Esophagus muscularis mucosa (tissue), 4 donors: ENCODE data around the gene ADAM19. TPM values are rescaled to one million over a fixed set of nuclear protein-coding genes. Genes with fewer than 3 reads are reported as not detected.

Experiments
- DNase-seq: peaks from one replicate; pipeline ENCODE4 v3.0.0-alpha.2; 2017; ENCODE audit errors: extremely low spot score
- H3K27ac ChIP-seq, 4 donors: fragments of 200-600 bp; sonication (generic); replicated peaks in 1 of 4; 1 replicate in 3 of 4; 2 replicates in 1 of 4; pipeline ENCODE4 v1.5.1; 2016 to 2019; ENCODE audit warnings: mild to moderate bottlenecking in 1 of 4
- H3K27me3 ChIP-seq, 4 donors: fragments of 200-600 bp; sonication (generic); one replicate each; pipeline versions ENCODE4 v1.5.1 to v1.6.0; 2016 to 2019
- H3K36me3 ChIP-seq, 4 donors: fragments of 200-600 bp; sonication (generic); one replicate each; pipeline ENCODE4 v1.5.1; 2016 to 2019
- H3K4me1 ChIP-seq, 4 donors: fragments of 200-600 bp; sonication (generic); one replicate each; pipeline ENCODE4 v1.5.1; 2016 to 2019
- H3K4me3 ChIP-seq, 4 donors: fragments of 200-600 bp; sonication (generic); 1 replicate in 2 of 4; 2 replicates in 2 of 4; pipeline ENCODE4 v1.5.1; 2016 to 2019; ENCODE audit warnings: mild to moderate bottlenecking in 4 of 4, moderate library complexity in 1 of 4
- H3K9me3 ChIP-seq, 4 donors: fragments of 200-600 bp; sonication (generic); 1 replicate in 3 of 4; 2 replicates in 1 of 4; pipeline ENCODE4 v1.5.1; 2016 to 2019
- EP300 ChIP-seq: sonication (generic); formaldehyde crosslinking; IDR thresholded peaks from one replicate; pipeline ENCODE4 v1.6.1; 2017; ENCODE audit warnings: antibody characterized with exemption
- POLR2A ChIP-seq: fragments of 450-650 bp; IDR thresholded peaks from one replicate; pipeline ENCODE4 v1.6.1; 2017; ENCODE audit warnings: antibody characterized with exemption, moderate library complexity, mild to moderate bottlenecking, low read depth
- POLR2AphosphoS5 ChIP-seq, 2 donors: sonication (generic); formaldehyde crosslinking; IDR thresholded peaks; one replicate each; pipeline ENCODE4 v1.6.1; 2017; ENCODE audit warnings: antibody characterized with exemption in 2 of 2
- WGBS: methylation state at CpG from one replicate; pipeline ENCODE4 v1.1.5; 2018; 5-methylcytosine and 5-hydroxymethylcytosine counted together
- intact Hi-C: fragments of 100-400 bp; cut with DNase I; formaldehyde crosslinking; loops from one replicate; pipeline ENCODE4 v1.15.1; 2023
- total RNA-seq, 4 donors: library from RNA; depleted of rRNA; stranded (reverse); fragments of >200 nt; gene quantifications; one replicate each; pipeline versions ENCODE4 v1.1.0 to v1.2.1, GENCODE V29; 2016
- TF ChIP-seq, protein P1 (sequence below), 3 experiments: fragments of 200-600 bp in 2 of 3; fragments of 450-650 bp in 1 of 3; sonication (generic) in 2 of 3; IDR thresholded peaks; one replicate each; pipeline ENCODE4 v1.5.1; 2017 to 2019; ENCODE audit warnings: antibody characterized with exemption in 3 of 3, mild to moderate bottlenecking in 2 of 3, moderate library complexity in 1 of 3

The ADAM19 gene
- total RNA-seq, 4 donors from 2014 or later: 25.0 to 43.6 (median 28.1) TPM

- peak; percentile 80 to 91 for TF ChIP-seq POLR2AphosphoS5 (IDR thresholded peaks at IDR 0.05)
- TF ChIP-seq, protein P1, sequence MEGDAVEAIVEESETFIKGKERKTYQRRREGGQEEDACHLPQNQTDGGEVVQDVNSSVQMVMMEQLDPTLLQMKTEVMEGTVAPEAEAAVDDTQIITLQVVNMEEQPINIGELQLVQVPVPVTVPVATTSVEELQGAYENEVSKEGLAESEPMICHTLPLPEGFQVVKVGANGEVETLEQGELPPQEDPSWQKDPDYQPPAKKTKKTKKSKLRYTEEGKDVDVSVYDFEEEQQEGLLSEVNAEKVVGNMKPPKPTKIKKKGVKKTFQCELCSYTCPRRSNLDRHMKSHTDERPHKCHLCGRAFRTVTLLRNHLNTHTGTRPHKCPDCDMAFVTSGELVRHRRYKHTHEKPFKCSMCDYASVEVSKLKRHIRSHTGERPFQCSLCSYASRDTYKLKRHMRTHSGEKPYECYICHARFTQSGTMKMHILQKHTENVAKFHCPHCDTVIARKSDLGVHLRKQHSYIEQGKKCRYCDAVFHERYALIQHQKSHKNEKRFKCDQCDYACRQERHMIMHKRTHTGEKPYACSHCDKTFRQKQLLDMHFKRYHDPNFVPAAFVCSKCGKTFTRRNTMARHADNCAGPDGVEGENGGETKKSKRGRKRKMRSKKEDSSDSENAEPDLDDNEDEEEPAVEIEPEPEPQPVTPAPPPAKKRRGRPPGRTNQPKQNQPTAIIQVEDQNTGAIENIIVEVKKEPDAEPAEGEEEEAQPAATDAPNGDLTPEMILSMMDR (IDR thresholded peaks at IDR 0.05): no peak
- Histone ChIP-seq H3K36me3 (peaks cover 0 to 33% (median 9%) of the 10 kb centered on the region in 4 donors), H3K4me3 (no peak overlapping the region), H3K9me3 (no peaks in the 10 kb centered on the region), H3K27ac (peak overlapping the region; percentile 86 to 90 (median 88)), H3K4me1 (peaks cover 35 to 84% (median 72%) of the 10 kb centered on the region in 4 donors), H3K27me3 (no peaks in the 10 kb centered on the region)
- intact Hi-C loops: no loop called here
- DNase-seq: peak; percentile 98
- WGBS: 25% methylated on average over 2 of the region's 9 CpGs
Measured at GRCh38 chr5:157511651-157512644, 63.6 kb downstream of the ADAM19 start.

- no peak for TF ChIP-seq POLR2AphosphoS5 (IDR thresholded peaks at IDR 0.05)
- TF ChIP-seq EP300: no peak
- TF ChIP-seq, protein P1 (IDR thresholded peaks at IDR 0.05): no peak
- TF ChIP-seq POLR2A: no peak
- Histone ChIP-seq H3K27me3 (no peaks in the 10 kb centered on the region), H3K27ac (peak overlapping the region; percentile 86 to 90 (median 88)), H3K4me3 (no peak overlapping the region), H3K9me3 (no peaks in the 10 kb centered on the region), H3K36me3 (peaks cover 6 to 45% (median 10%) of the 10 kb centered on the region in 4 donors), H3K4me1 (peaks cover 31 to 75% (median 63%) of the 10 kb centered on the region in 4 donors)
- 86% methylated on average over 5 of the region's 5 CpGs for WGBS
- intact Hi-C loops: no loop called here
- DNase-seq: no peak
Measured at GRCh38 chr5:157510682-157511081, 64.9 kb downstream of the ADAM19 start.

- Histone ChIP-seq H3K4me3 (no peak overlapping the region), H3K27ac (peak overlapping the region; percentile 37 to 90 (median 73)), H3K27me3 (no peaks in the 10 kb centered on the region), H3K9me3 (no peaks in the 10 kb centered on the region), H3K4me1 (peaks cover 31 to 64% (median 52%) of the 10 kb centered on the region in 4 donors), H3K36me3 (peaks cover 7 to 55% (median 17%) of the 10 kb centered on the region in 4 donors)
- no peak for DNase-seq
- TF ChIP-seq, protein P1 (IDR thresholded peaks at IDR 0.05): no peak
- no peak for TF ChIP-seq POLR2A
- TF ChIP-seq POLR2AphosphoS5 (IDR thresholded peaks at IDR 0.05): no peak
- intact Hi-C loops: no loop called here
Measured at GRCh38 chr5:157509587-157509986, 66.0 kb downstream of the ADAM19 start.

DNA sequence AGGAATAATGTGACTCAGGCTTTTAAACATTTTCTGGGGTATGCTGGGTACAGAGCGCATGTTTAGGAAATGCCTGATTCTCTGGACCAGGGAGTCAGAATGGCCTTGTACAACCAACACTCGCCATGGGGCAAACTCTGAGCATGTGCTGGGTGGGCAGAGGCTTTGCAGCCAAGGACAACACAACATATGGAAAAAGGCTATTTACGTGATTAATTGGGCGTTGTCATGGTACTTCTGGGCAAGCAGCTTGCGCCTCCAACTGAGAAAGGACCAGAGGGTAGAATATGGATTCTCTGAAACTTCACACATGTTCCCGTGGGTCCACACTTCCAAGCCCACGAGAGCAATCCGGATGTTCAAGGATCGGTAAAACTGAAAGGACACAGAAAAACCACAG is 66.5 kb downstream of the ADAM19 start:
- intact Hi-C loops: no loop called here
- Histone ChIP-seq H3K27ac (peak overlapping the region; percentile 37 to 90 (median 73)), H3K9me3 (no peaks in the 10 kb centered on the region), H3K4me1 (peaks cover 31 to 59% (median 48%) of the 10 kb centered on the region in 4 donors), H3K27me3 (no peaks in the 10 kb centered on the region), H3K4me3 (no peak overlapping the region), H3K36me3 (peaks cover 12 to 56% (median 20%) of the 10 kb centered on the region in 4 donors)
- 95% methylated on average over 9 of the region's 9 CpGs for WGBS
- no peak for DNase-seq
- TF ChIP-seq, protein P1 (IDR thresholded peaks at IDR 0.05): no peak
- TF ChIP-seq EP300 (no peak), POLR2AphosphoS5 (IDR thresholded peaks at IDR 0.05) (no peak), POLR2A (no peak)
